B cell (primary cell): ENCODE results near the gene PTPN6. TPM values are rescaled to one million over a fixed set of nuclear protein-coding genes. Genes with fewer than 3 reads are reported as not detected.

Source experiments
- ATAC-seq: fragments of 200-7000 bp; cut with Tn5 transposase; one replicate; pipeline ENCODE4 v1.10.0; 2021; ENCODE audit warnings: low read depth, mild to moderate bottlenecking, moderate number of reproducible peaks, moderate library complexity
- CTCF ChIA-PET: fragments of 350-600 bp; sonication (Branson Sonifier 250); formaldehyde crosslinking; loops from one replicate; lab custom pipeline; 2021; ENCODE audit warnings: antibody characterized with exemption, inconsistent platforms; lab: Charles Lee
- POLR2A ChIA-PET: fragments of 350-600 bp; sonication (Branson Sonifier 250); formaldehyde crosslinking; loops from one replicate; lab custom pipeline; 2021; ENCODE audit warnings: antibody characterized with exemption; lab: Charles Lee
- DNase-seq: peaks from one replicate; pipeline ENCODE4 v3.0.0; 2013
- H2AFZ ChIP-seq: 2 replicates; pipeline ENCODE4 v1.6.1; 2012; ENCODE audit warnings: mild to moderate bottlenecking, low read depth, low read length; ENCODE audit not compliant: insufficient read depth, poor library complexity, severe bottlenecking
- H3K27ac ChIP-seq, 2 donors: 1 replicate in 1 of 2; 2 replicates in 1 of 2; pipeline ENCODE4 v1.5.1; 2012 to 2013; ENCODE audit warnings: low read length in 2 of 2, mild to moderate bottlenecking in 2 of 2, moderate library complexity in 1 of 2
- H3K27me3 ChIP-seq, 4 experiments: fragments of 200-600 bp in 1 of 4; sonication (generic) in 1 of 4; replicated peaks in 1 of 4; 1 replicate in 2 of 4; 2 replicates in 2 of 4; pipeline versions ENCODE4 v1.6.1 to v1.7.0; 2013 to 2016; ENCODE audit warnings: low read length in 3 of 4, mild to moderate bottlenecking in 2 of 4, mixed read lengths in 1 of 4, moderate library complexity in 1 of 4; ENCODE audit not compliant: insufficient read depth in 4 of 4, control insufficient read depth in 3 of 4; ENCODE audit errors: control extremely low read depth in 1 of 4
- H3K36me3 ChIP-seq, 2 experiments: replicated peaks in 1 of 2; 1 replicate in 1 of 2; 2 replicates in 1 of 2; pipeline versions ENCODE4 v1.6.1 to v1.7.1; 2013; ENCODE audit warnings: low read length in 1 of 2; ENCODE audit not compliant: insufficient read depth in 2 of 2, control insufficient read depth in 1 of 2; ENCODE audit errors: control extremely low read depth in 1 of 2, extremely low read depth in 1 of 2
- H3K4me1 ChIP-seq, 2 donors: fragments of 200-600 bp in 1 of 2; sonication (generic) in 1 of 2; 1 replicate in 1 of 2; 2 replicates in 1 of 2; pipeline versions ENCODE4 v1.5.1 to v1.6.1; 2013 to 2017; ENCODE audit warnings: low read length in 2 of 2; ENCODE audit not compliant: control insufficient read depth in 2 of 2, insufficient read depth in 2 of 2
- H3K4me2 ChIP-seq: replicated peaks from 2 replicates; pipeline ENCODE3; 2012; ENCODE audit warnings: mild to moderate bottlenecking, low read depth, low read length; ENCODE audit not compliant: poor library complexity, severe bottlenecking
- H3K4me3 ChIP-seq, 5 experiments: fragments of 200-600 bp in 1 of 5; sonication (generic) in 1 of 5; 1 replicate in 3 of 5; 2 replicates in 2 of 5; pipeline versions ENCODE4 v1.5.1 to v1.7.0; 2011 to 2016; ENCODE audit warnings: low read length in 4 of 5, mild to moderate bottlenecking in 4 of 5, low read depth in 2 of 5, control low read depth in 1 of 5, moderate library complexity in 1 of 5; ENCODE audit not compliant: insufficient read depth in 1 of 5; ENCODE audit errors: control extremely low read depth in 1 of 5, extremely low read depth in 1 of 5
- H3K79me2 ChIP-seq: fragments of 200-600 bp; sonication (generic); one replicate; pipeline ENCODE4 v1.6.0; 2016; ENCODE audit warnings: low read length; ENCODE audit not compliant: control insufficient read depth, insufficient read depth
- H3K9ac ChIP-seq: fragments of 200-600 bp; sonication (generic); 2 replicates; pipeline ENCODE4 v1.6.1; 2017; ENCODE audit warnings: mild to moderate bottlenecking, low read length, moderate library complexity
- H3K9me3 ChIP-seq, 3 donors: one replicate each; pipeline versions ENCODE4 v1.6.1 to v1.7.1; 2013; ENCODE audit warnings: low read length in 2 of 3; ENCODE audit not compliant: control insufficient read depth in 2 of 3, insufficient read depth in 1 of 3; ENCODE audit errors: control extremely low read depth in 1 of 3
- H4K20me1 ChIP-seq: 2 replicates; pipeline ENCODE4 v1.6.0; 2012; ENCODE audit warnings: mild to moderate bottlenecking, low read length; ENCODE audit not compliant: insufficient read depth, control insufficient read depth, poor library complexity, severe bottlenecking
- H3K27ac Mint-ChIP-seq: one replicate; pipeline ENCODE4 v1.8.0; 2021; ENCODE audit warnings: mixed read lengths
- H3K27me3 Mint-ChIP-seq: one replicate; pipeline ENCODE4 v1.8.0; 2021; ENCODE audit warnings: mixed read lengths
- H3K4me1 Mint-ChIP-seq: one replicate; pipeline ENCODE4 v1.8.0; 2021; ENCODE audit warnings: mixed read lengths
- H3K4me3 Mint-ChIP-seq: one replicate; pipeline ENCODE4 v1.8.0; 2021; ENCODE audit warnings: mixed read lengths
- H3K9me3 Mint-ChIP-seq: one replicate; pipeline ENCODE4 v1.8.0; 2022; ENCODE audit warnings: mixed read lengths; ENCODE audit not compliant: insufficient read depth
- CTCF ChIP-seq: fragments of 200-600 bp; IDR thresholded peaks from one replicate; pipeline ENCODE4 v1.8.0; 2022; ENCODE audit warnings: antibody characterized with exemption, mild to moderate bottlenecking
- EZH2 ChIP-seq: IDR thresholded peaks from 2 replicates; pipeline ENCODE4 v1.6.1; 2012; ENCODE audit warnings: borderline replicate concordance, low read depth, mild to moderate bottlenecking, moderate library complexity, low read length; ENCODE audit not compliant: insufficient read depth, poor library complexity, severe bottlenecking
- WGBS: methylation state at CpG from one replicate; pipeline ENCODE4 v1.1.5; 2013; ENCODE audit warnings: missing lambda C conversion rate; ENCODE audit not compliant: insufficient coverage; 5-methylcytosine and 5-hydroxymethylcytosine counted together
- intact Hi-C: fragments of 100-400 bp; cut with micrococcal nuclease; formaldehyde crosslinking; loops from one replicate; pipeline ENCODE4 v1.10.0; 2022
- polyA plus RNA-seq: library from polyadenylated mRNA; depleted of rRNA; stranded (reverse); fragments of >200 nt; gene quantifications from 2 replicates; pipeline ENCODE4 v1.2.3, GENCODE V29; 2012
- total RNA-seq, 2 donors: library from RNA; stranded (reverse); fragments of 120-200 nt in 1 of 2; gene quantifications; 1 replicate in 1 of 2; 2 replicates in 1 of 2; pipeline versions ENCODE4 v1.2.3 to v1.2.4, GENCODE V29; 2013 to 2022

The PTPN6 gene
- total and polyA plus RNA-seq, 2 donors (not counting 1 experiment from before 2014, with no cell fraction given) = 312 to 874 TPM

GRCh38 chr12:6958609-6959057 lies 7.5 kb downstream of the PTPN6 start:
- H3K36me3 ChIP-seq = peaks cover 0 to 82% of the 10 kb centered on the region in 2 experiments
- H3K27ac Mint-ChIP-seq = peak overlapping the region; percentile 98
- peaks cover 68% of the 10 kb centered on the region for H3K79me2 ChIP-seq
- 4% methylated on average over 9 of the region's 10 CpGs for WGBS
- TF ChIP-seq EZH2 = no peak
- no peak for TF ChIP-seq CTCF
- peaks cover 93 to 97% of the 10 kb centered on the region in 2 donors for H3K4me1 ChIP-seq
- H3K27me3 Mint-ChIP-seq = no peaks in the 10 kb centered on the region
- H4K20me1 ChIP-seq = peaks cover 38% of the 10 kb centered on the region
- peaks cover 93% of the 10 kb centered on the region for H3K4me1 Mint-ChIP-seq
- ChIA-PET CTCF (interaction anchor here (0.9 to 13.5 kb wide), 9 partner anchors 10 to 206 kb away, joined by 3 to 944 read pairs (median 7); partner anchors contain the start of genes C12orf57, MLF2, PTPN6 and RNU7-1), POLR2A (interaction anchor here (0.6 to 18.2 kb wide), 7 partner anchors 11 to 657 kb away, joined by 3 to 662 read pairs (median 5); partner anchors contain the start of genes C12orf57, ENO2, PTPN6 and RNU7-1)
- DNase-seq = no peak
- intact Hi-C loops = loop anchor here (1.0 kb wide), 1 partner anchor 7 kb away; the partner anchor contains the start of gene PTPN6
- no peaks in the 10 kb centered on the region for H3K9me3 ChIP-seq
- H3K9me3 Mint-ChIP-seq = no peaks in the 10 kb centered on the region
- H3K27me3 ChIP-seq = no peaks in the 10 kb centered on the region
- peak overlapping the region; percentile 43 to 57 (median 54) for H3K4me3 ChIP-seq
- peak overlapping the region; percentile 69 for H3K9ac ChIP-seq
- H2AFZ ChIP-seq = no peak overlapping the region
- H3K4me3 Mint-ChIP-seq = peak overlapping the region; percentile 91
- ATAC-seq = no peak
- H3K27ac ChIP-seq = peak overlapping the region; percentile 95 to 99
- peak overlapping the region; percentile 92 for H3K4me2 ChIP-seq
